CD4-positive, alpha-beta memory T cell (primary cell): ENCODE data around the gene ZCWPW1. TPM values are rescaled to one million over a fixed set of nuclear protein-coding genes. Genes with fewer than 3 reads are reported as not detected.
A peak's percentile ranks its signal among the peaks of the same experiment; 100 is the strongest.

Source experiments
- CTCF ChIA-PET: fragments of 350-600 bp; sonication (Branson Sonifier 250); formaldehyde crosslinking; loops from one replicate; lab custom pipeline; 2021; ENCODE audit warnings: inconsistent platforms; ENCODE audit not compliant: partially characterized antibody; lab: Charles Lee
- POLR2A ChIA-PET: fragments of 350-600 bp; sonication (Branson Sonifier 250); formaldehyde crosslinking; loops from one replicate; lab custom pipeline; 2021; ENCODE audit not compliant: partially characterized antibody; lab: Charles Lee
- DNase-seq, 5 donors: peaks; one replicate each; pipeline versions ENCODE4 v3.0.0 to v3.0.0-alpha.2; 2020 to 2022; ENCODE audit warnings: mixed read lengths in 1 of 5
- H3K27ac ChIP-seq: one replicate; pipeline ENCODE4 v1.7.0; 2013; ENCODE audit warnings: low read depth, low read length
- H3K27me3 ChIP-seq: 2 replicates; pipeline ENCODE4 v1.7.0; 2013; ENCODE audit warnings: mild to moderate bottlenecking, low read length, moderate library complexity; ENCODE audit not compliant: insufficient read depth
- H3K36me3 ChIP-seq: 2 replicates; pipeline ENCODE4 v1.7.0; 2013; ENCODE audit warnings: mild to moderate bottlenecking, low read length, moderate library complexity; ENCODE audit not compliant: insufficient read depth
- H3K4me1 ChIP-seq: 2 replicates; pipeline ENCODE4 v1.7.0; 2013; ENCODE audit warnings: mild to moderate bottlenecking, low read length, moderate library complexity; ENCODE audit not compliant: insufficient read depth
- H3K4me3 ChIP-seq, 2 donors: one replicate each; pipeline ENCODE4 v1.7.0; 2013; ENCODE audit warnings: low read length in 2 of 2, mild to moderate bottlenecking in 1 of 2
- H3K9me3 ChIP-seq, 2 donors: one replicate each; pipeline ENCODE4 v1.7.0; 2013; ENCODE audit warnings: low read length in 2 of 2, control low read depth in 1 of 2; ENCODE audit not compliant: control insufficient read depth in 1 of 2
- H3K27ac Mint-ChIP-seq, 7 donors: one replicate each; pipeline ENCODE4 v1.8.0; 2020 to 2021; ENCODE audit warnings: mixed read lengths in 7 of 7, mild to moderate bottlenecking in 6 of 7, inconsistent platforms in 3 of 7, moderate library complexity in 3 of 7
- H3K27me3 Mint-ChIP-seq, 2 donors: one replicate each; pipeline ENCODE4 v1.8.0; 2020 to 2021; ENCODE audit warnings: mixed read lengths in 2 of 2
- H3K36me3 Mint-ChIP-seq, 2 donors: one replicate each; pipeline ENCODE4 v1.8.0; 2020 to 2021; ENCODE audit warnings: mixed read lengths in 2 of 2, inconsistent platforms in 1 of 2, mild to moderate bottlenecking in 1 of 2
- H3K4me1 Mint-ChIP-seq, 4 donors: one replicate each; pipeline ENCODE4 v1.8.0; 2020 to 2021; ENCODE audit warnings: mixed read lengths in 4 of 4, mild to moderate bottlenecking in 1 of 4
- H3K4me3 Mint-ChIP-seq, 8 donors: one replicate each; pipeline ENCODE4 v1.8.0; 2020 to 2021; ENCODE audit warnings: mixed read lengths in 8 of 8, mild to moderate bottlenecking in 7 of 8, moderate library complexity in 6 of 8, inconsistent platforms in 3 of 8
- H3K9me3 Mint-ChIP-seq, 8 donors: one replicate each; pipeline ENCODE4 v1.8.0; 2020 to 2021; ENCODE audit warnings: mixed read lengths in 8 of 8, mild to moderate bottlenecking in 5 of 8, inconsistent platforms in 3 of 8, moderate library complexity in 1 of 8
- intact Hi-C: fragments of 100-400 bp; cut with micrococcal nuclease; formaldehyde crosslinking; loops from one replicate; pipeline ENCODE4 v1.15.1; 2023
- polyA plus RNA-seq, 2 donors: library from polyadenylated mRNA; unstranded; fragments of 300-500 nt; fragmentation: Illumina TruSeq; gene quantifications; one replicate each; pipeline ENCODE4 v1.2.3, GENCODE V29; 2021
- total RNA-seq, 2 experiments: library from RNA; stranded (reverse); gene quantifications; one replicate each; pipeline ENCODE4 v1.2.3, GENCODE V29; 2021

The ZCWPW1 gene
- total and polyA plus RNA-seq, 4 experiments from 2014 or later, result 5.0 to 12.4 (median 8.1) TPM

GRCh38 chr7:100396421-100396982 is 32.0 kb downstream of the ZCWPW1 start:
- POLR2A ChIA-PET, result interaction anchor here (1.0 to 1.2 kb wide), 2 partner anchors 32 to 40 kb away, joined by 3 to 5 read pairs; partner anchors contain the start of genes PPP1R35 and ZCWPW1
- peak; percentile 51 to 70 (median 59) for DNase-seq
- no peak overlapping the region for H3K4me3 ChIP-seq

DNA sequence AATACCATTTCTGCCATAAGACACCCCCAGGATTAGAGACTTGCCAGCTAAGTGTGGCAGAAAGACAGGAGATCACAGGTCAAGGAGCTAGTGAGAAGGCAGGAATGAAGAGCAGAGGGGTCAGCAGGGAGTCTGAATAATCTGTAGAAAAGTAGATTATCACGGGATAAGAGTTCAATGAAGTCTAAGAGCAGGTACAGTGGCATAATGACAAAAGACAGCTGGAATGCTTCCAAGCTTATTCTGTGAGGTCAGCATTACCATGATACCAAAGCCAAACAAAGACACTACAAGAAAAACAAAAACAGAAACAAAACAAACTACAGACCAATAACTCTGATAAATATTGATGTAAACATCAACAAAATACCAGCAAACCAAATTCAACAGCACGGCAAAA is 34.4 kb downstream of the ZCWPW1 start:
- H3K27me3 Mint-ChIP-seq, result peaks cover 0 to 10% of the 10 kb centered on the region in 2 donors
- intact Hi-C loops, result no loop called here
- H3K36me3 ChIP-seq, result no peaks in the 10 kb centered on the region

More at GRCh38 chr7:100396421-100396982, 32.0 kb downstream of the ZCWPW1 start:
- no peaks in the 10 kb centered on the region for H3K9me3 ChIP-seq
- CTCF ChIA-PET, result interaction anchor here (1.0 to 1.1 kb wide), 2 partner anchors 10 to 11 kb away, joined by 3 to 5 read pairs; no protein-coding TSS in a partner anchor
- no peaks in the 10 kb centered on the region for H3K36me3 ChIP-seq
- H3K27me3 ChIP-seq, result no peaks in the 10 kb centered on the region
- no peaks in the 10 kb centered on the region for H3K36me3 Mint-ChIP-seq
- H3K4me3 Mint-ChIP-seq, result peak overlapping the region; percentile 47 to 85 (median 80)
- intact Hi-C loops, result loop anchor here (1.0 kb wide), 1 partner anchor 32 kb away; the partner anchor contains the start of gene ZCWPW1
- no peak overlapping the region for H3K27ac ChIP-seq
- H3K27ac Mint-ChIP-seq, result peak overlapping the region; percentile 20 to 95 (median 89)
- H3K9me3 Mint-ChIP-seq, result no peaks in the 10 kb centered on the region
- peaks cover 11 to 28% (median 20%) of the 10 kb centered on the region in 4 donors for H3K4me1 Mint-ChIP-seq
- no peaks in the 10 kb centered on the region for H3K27me3 Mint-ChIP-seq
- peaks cover 21% of the 10 kb centered on the region for H3K4me1 ChIP-seq

GRCh38 chr7:100393233-100393905 is 35.1 kb downstream of the ZCWPW1 start:
- Mint-ChIP-seq H3K36me3 (no peaks in the 10 kb centered on the region), H3K4me3 (no peak overlapping the region), H3K27ac (no peak overlapping the region), H3K27me3 (peaks cover 0 to 10% of the 10 kb centered on the region in 2 donors), H3K9me3 (no peaks in the 10 kb centered on the region), H3K4me1 (peaks cover 11 to 25% (median 17%) of the 10 kb centered on the region in 4 donors)
- no peak overlapping the region for H3K4me3 ChIP-seq
- H3K4me1 ChIP-seq, result peaks cover 20% of the 10 kb centered on the region
- H3K9me3 ChIP-seq, result no peaks in the 10 kb centered on the region
- H3K27me3 ChIP-seq, result no peaks in the 10 kb centered on the region
- no peak for DNase-seq
- ChIA-PET CTCF (interaction anchor here (1.7 kb wide), 1 partner anchor 14 kb away, joined by 5 read pairs; no protein-coding TSS in a partner anchor), POLR2A (no interaction called here)
- H3K27ac ChIP-seq, result no peak overlapping the region
- H3K36me3 ChIP-seq, result no peaks in the 10 kb centered on the region
- intact Hi-C loops, result no loop called here

More for the DNA sequence above, 34.4 kb downstream of the ZCWPW1 start:
- Mint-ChIP-seq H3K9me3 (no peaks in the 10 kb centered on the region), H3K36me3 (no peaks in the 10 kb centered on the region), H3K4me1 (peaks cover 11 to 28% (median 20%) of the 10 kb centered on the region in 4 donors), H3K27ac (no peak overlapping the region), H3K4me3 (no peak overlapping the region)
- Histone ChIP-seq H3K27ac (no peak overlapping the region), H3K4me1 (peaks cover 21% of the 10 kb centered on the region), H3K27me3 (no peaks in the 10 kb centered on the region), H3K9me3 (no peaks in the 10 kb centered on the region), H3K4me3 (no peak overlapping the region)
- POLR2A ChIA-PET, result no interaction called here
- DNase-seq, result no peak
- CTCF ChIA-PET, result interaction anchor here (1.7 kb wide), 1 partner anchor 13 kb away, joined by 5 read pairs; no protein-coding TSS in a partner anchor

- no peaks in the 10 kb centered on the region for H3K9me3 Mint-ChIP-seq
- H3K27ac Mint-ChIP-seq, result peak overlapping the region in 1 of 7 donors; percentile 71
- H3K27me3 Mint-ChIP-seq, result peaks cover 0 to 12% of the 10 kb centered on the region in 2 donors
- no peak overlapping the region for H3K4me3 Mint-ChIP-seq
- H3K27ac ChIP-seq, result no peak overlapping the region
- no peaks in the 10 kb centered on the region for H3K9me3 ChIP-seq
- no peaks in the 10 kb centered on the region for H3K4me1 ChIP-seq
- H3K4me1 Mint-ChIP-seq, result peaks cover 0 to 2% (median 1%) of the 10 kb centered on the region in 4 donors
- no peaks in the 10 kb centered on the region for H3K27me3 ChIP-seq
- DNase-seq, result no peak
- H3K36me3 ChIP-seq, result no peaks in the 10 kb centered on the region
- no peak overlapping the region for H3K4me3 ChIP-seq
- ChIA-PET POLR2A (no interaction called here), CTCF (interaction anchor here (1.1 to 1.4 kb wide), 2 partner anchors 11 to 17 kb away, joined by 3 read pairs; no protein-coding TSS in a partner anchor)
- no peaks in the 10 kb centered on the region for H3K36me3 Mint-ChIP-seq
- intact Hi-C loops, result no loop called here
Observed at GRCh38 chr7:100390286-100391009, 38.1 kb downstream of the ZCWPW1 start.

DNA sequence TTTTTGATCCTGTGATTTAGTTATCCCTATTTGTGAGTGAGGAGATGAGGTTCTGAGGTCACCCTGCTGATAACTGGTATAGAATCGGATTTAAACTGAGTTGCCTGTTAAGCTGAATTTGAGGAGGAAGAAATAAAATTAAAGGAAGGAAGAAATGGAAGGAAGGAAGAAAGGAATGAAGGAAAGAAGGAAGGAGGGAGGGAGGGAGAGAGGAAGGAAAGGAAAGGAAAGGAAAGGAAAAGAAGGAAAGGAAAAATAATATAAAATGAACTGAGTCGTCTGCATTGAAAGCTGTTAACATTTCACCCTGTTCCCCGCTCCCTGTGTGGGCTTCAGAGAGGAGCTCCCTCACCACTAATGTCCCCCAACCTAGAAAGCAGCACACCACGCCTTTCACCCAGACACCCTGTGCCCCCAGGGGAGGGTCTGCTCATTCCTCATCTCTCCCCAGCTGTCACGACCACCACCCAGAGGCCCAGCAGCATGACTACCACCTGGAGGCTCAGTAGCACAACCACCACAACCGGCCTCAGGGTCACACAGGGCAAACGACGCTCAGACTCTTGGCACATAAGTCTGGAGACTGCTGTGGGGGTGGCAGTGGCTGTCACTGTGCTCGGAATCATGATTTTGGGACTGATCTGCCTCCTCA is 38.9 kb downstream of the ZCWPW1 start:
- DNase-seq, result no peak
- Mint-ChIP-seq H3K9me3 (no peaks in the 10 kb centered on the region), H3K4me3 (no peak overlapping the region), H3K4me1 (no peaks in the 10 kb centered on the region), H3K36me3 (no peaks in the 10 kb centered on the region), H3K27me3 (peaks cover 0 to 12% of the 10 kb centered on the region in 2 donors), H3K27ac (no peak overlapping the region)
- no peak overlapping the region for H3K27ac ChIP-seq
- H3K9me3 ChIP-seq, result no peaks in the 10 kb centered on the region
- no peak overlapping the region for H3K4me3 ChIP-seq
- no peaks in the 10 kb centered on the region for H3K27me3 ChIP-seq
- ChIA-PET CTCF (interaction anchor here (1.4 kb wide), 1 partner anchor 18 kb away, joined by 3 read pairs; no protein-coding TSS in a partner anchor), POLR2A (no interaction called here)
- intact Hi-C loops, result no loop called here
- H3K4me1 ChIP-seq, result no peaks in the 10 kb centered on the region
- no peaks in the 10 kb centered on the region for H3K36me3 ChIP-seq

DNA sequence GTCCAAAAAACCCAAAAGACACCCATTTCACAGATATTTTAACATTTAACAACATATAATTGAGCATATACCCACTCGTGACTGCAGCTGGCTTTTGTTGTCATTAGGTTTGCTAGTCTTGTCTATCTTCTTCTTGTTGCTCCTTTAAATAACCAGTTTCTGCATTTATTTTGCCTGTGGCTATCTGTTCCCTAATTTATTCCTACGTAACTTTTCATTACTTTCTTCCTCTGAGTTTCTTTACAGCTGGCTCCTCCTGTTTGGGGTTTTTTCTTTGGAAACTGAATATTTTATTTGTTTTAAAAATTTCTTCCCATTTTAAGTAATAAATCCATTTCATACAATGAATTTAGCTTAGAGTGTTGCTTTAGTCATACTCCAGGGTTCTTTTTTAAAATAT is 40.8 kb downstream of the ZCWPW1 start:
- ChIA-PET CTCF (no interaction called here), POLR2A (no interaction called here)
- H3K27me3 Mint-ChIP-seq, result peaks cover 0 to 12% of the 10 kb centered on the region in 2 donors

More for the DNA sequence above, 40.8 kb downstream of the ZCWPW1 start:
- DNase-seq, result no peak
- Mint-ChIP-seq H3K4me1 (peaks cover 0 to 1% (median 0%) of the 10 kb centered on the region in 4 donors), H3K27ac (no peak overlapping the region), H3K4me3 (no peak overlapping the region), H3K9me3 (peaks cover 0 to 2% (median 0%) of the 10 kb centered on the region in 8 donors), H3K36me3 (no peaks in the 10 kb centered on the region)
- intact Hi-C loops, result no loop called here
- Histone ChIP-seq H3K4me3 (no peak overlapping the region), H3K27me3 (no peaks in the 10 kb centered on the region), H3K36me3 (no peaks in the 10 kb centered on the region), H3K27ac (no peak overlapping the region), H3K4me1 (no peaks in the 10 kb centered on the region), H3K9me3 (no peaks in the 10 kb centered on the region)
